ENCODE measurements around the gene BATF.

DNA sequence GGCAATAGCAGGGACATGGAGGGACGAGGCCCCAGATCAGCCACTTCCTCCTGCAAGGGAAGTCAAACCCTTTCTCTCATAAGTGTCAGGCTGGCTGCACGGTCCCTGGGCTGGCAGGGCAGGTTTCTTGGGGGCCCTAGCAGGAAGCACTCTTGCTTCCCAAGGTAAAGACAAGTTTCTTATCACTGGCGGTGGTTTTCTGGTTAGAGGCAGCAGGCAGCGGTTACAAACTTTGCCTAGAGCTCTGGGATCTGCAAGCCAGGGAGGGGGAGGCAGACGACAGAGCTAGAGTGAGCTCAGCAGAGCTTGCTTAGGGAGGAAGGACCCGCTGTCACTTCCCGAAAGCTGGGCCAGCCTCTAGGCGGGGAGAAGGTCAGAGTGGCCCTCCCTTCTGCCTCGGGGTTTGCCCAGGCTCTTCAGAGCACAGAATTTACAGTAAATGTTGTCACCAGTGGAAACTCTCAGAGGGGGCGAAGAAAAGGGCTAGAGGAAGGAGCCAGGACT, 20.4 kb downstream of the BATF start:
- TF ChIP-seq CTCF (IDR thresholded peaks at IDR 0.05; ENCODE audit: poor library complexity) (no peak), EZH2 (IDR thresholded peaks at IDR 0.05; ENCODE audit: borderline replicate concordance) (no peak)
